NCI-H82 treated with DMSO at 0.1 percent for 48 hours (cell line): Measurements from ENCODE around the gene PCDH10.

ENCODE experiments used
- DNase-seq: peaks from one replicate; lab custom pipeline; 2025; ENCODE audit not compliant: unreplicated experiment; lab: John Stamatoyannopoulos, UW

Gene PCDH10, protein sequence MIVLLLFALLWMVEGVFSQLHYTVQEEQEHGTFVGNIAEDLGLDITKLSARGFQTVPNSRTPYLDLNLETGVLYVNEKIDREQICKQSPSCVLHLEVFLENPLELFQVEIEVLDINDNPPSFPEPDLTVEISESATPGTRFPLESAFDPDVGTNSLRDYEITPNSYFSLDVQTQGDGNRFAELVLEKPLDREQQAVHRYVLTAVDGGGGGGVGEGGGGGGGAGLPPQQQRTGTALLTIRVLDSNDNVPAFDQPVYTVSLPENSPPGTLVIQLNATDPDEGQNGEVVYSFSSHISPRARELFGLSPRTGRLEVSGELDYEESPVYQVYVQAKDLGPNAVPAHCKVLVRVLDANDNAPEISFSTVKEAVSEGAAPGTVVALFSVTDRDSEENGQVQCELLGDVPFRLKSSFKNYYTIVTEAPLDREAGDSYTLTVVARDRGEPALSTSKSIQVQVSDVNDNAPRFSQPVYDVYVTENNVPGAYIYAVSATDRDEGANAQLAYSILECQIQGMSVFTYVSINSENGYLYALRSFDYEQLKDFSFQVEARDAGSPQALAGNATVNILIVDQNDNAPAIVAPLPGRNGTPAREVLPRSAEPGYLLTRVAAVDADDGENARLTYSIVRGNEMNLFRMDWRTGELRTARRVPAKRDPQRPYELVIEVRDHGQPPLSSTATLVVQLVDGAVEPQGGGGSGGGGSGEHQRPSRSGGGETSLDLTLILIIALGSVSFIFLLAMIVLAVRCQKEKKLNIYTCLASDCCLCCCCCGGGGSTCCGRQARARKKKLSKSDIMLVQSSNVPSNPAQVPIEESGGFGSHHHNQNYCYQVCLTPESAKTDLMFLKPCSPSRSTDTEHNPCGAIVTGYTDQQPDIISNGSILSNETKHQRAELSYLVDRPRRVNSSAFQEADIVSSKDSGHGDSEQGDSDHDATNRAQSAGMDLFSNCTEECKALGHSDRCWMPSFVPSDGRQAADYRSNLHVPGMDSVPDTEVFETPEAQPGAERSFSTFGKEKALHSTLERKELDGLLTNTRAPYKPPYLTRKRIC

DNA sequence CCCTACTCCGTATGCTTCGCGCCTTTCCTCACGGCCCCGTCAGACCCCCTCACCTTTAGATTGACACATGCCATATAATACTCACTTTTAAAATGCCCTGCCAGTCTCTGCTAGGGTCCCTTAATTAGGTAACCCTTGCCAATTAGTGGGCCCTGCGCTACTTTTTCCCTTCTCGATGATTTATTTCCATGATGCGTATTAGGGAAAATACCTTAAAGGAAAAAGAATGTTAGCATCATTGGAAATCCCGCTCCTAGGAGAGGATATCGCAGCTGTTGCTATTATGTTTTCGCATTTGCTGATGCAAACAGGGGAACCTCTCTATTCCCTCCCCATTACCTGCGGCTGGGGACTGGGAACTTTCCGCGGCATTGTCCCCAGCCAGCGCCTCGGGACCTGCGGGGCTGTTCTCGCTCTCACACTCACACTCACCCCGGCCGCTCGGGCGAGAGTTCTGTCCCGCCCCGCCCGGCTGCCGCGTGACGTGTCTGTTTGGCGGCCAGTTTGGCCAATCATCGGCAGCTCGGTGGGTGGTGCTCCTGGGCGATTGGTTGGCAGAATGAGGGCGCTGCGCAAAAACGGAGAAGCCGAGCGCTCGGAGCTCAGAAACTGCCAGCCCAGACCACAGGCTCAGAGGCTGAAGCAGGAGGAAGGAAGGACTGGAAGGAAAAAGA is at the start of gene PCDH10:
PCDH10 (plus strand) TSS at position 605 of the 674 bp plus-strand sequence. CDS start 847 bp downstream, outside the sequence.
- DNase-seq, result peak; percentile 69

DNA sequence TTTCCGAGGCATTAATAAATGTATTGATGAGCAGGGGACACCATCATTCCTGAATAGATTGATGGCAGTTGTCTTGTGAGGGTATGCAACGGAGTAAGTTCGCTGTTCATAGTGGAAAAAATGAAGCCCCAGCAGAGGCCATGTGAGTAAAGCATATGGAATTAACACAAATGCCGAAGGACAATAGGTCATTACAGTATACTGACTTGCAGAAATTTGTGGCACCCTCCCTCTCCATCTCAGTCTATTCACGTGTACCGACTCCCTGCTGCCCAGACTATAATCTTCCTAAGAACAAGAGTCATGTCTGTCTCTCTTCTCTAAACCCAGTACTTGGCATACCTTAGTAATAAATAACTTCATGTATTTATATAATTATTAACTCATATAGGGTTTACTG is 47.1 kb upstream of the PCDH10 start:
- DNase-seq, result no peak

DNA sequence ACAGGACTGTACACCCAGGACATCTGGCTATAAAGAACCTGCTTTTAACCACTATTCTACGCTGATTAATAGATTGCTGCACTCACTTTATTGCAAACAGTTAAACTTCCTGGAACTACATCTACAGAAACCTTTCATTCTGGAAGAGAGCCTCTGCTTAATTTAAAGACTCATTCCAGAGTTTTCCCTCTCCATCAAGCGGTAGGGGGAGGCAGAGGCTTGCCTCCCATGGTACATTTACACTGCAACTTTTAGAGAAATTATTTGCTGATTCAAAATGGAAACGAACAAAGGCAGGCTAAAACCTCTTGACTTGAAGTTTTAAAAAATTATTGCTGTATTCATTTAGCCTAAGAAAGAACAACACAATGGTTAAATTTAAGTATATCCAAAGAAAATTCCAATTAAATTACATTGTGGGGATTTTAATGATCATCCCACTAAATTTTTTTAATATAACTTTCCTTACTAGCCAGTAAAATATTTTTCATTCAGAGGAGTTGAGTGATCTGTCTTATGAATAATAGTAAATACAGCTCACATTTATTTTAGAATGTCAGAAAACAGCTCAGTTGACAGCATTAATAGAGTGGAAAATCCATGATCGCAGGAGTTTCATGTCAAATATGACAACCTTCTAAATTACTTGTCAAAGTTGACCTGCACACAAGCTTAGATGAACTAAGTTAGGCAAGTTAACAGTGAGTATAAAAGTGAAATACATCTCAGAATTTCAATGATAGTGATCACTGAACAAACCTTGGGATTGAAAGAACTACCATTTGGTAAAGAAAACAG is 46.3 kb upstream of the PCDH10 start:
- DNase-seq, result no peak

GRCh38 chr4:133112641-133113040 is 36.5 kb upstream of the PCDH10 start:
- no peak for DNase-seq

DNA sequence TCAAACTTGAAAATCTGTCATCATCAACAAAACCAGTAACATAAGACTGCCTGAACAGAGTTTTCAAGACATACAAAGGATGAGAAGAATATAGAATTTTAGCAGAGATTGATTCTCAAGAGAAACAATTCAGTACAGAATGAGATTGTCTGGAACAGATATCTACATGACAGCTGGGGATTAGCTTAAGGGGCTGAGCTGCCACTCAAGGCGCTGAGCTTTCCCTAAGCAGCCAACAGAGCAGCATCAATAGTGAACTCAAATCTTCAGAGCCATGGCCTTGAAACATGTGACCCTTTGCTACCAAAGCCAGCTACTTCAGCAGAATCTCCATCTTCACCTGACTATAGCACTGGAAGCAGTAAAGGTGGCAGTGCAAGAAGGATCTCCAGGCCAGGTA is 24.3 kb upstream of the PCDH10 start:
- DNase-seq, result peak; percentile 17

- DNase-seq, result no peak
Observed at GRCh38 chr4:133127500-133127899, 21.6 kb upstream of the PCDH10 start.

GRCh38 chr4:133129237-133129636 is 19.9 kb upstream of the PCDH10 start:
- DNase-seq, result no peak

DNA sequence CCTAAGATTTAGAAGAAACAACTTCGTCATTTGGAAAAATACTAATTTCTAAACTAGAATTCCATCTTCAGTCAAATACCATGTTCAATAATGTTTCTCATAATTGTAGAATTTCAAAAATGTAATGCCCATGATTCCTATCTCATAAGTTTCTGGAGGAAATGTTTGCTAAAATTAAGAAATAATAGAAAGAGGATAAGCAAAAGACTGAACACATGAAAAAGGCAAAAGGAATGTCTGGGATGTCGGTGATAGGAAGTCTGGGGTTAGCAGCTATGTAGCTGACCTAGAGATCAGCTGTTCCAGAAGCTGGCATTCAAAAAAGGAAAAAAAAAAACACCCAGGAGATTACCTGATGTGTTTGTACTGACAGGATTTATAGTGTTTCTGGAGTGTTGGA is 18.9 kb upstream of the PCDH10 start:
- no peak for DNase-seq

GRCh38 chr4:133131829-133132460 is 17.1 kb upstream of the PCDH10 start:
- peak; percentile 72 for DNase-seq

- no peak for DNase-seq
Observed at GRCh38 chr4:133136833-133137232, 12.3 kb upstream of the PCDH10 start.

GRCh38 chr4:133137571-133137970 is 11.5 kb upstream of the PCDH10 start:
- DNase-seq, result no peak

GRCh38 chr4:133143775-133144430 is 5.2 kb upstream of the PCDH10 start:
- DNase-seq, result no peak

DNA sequence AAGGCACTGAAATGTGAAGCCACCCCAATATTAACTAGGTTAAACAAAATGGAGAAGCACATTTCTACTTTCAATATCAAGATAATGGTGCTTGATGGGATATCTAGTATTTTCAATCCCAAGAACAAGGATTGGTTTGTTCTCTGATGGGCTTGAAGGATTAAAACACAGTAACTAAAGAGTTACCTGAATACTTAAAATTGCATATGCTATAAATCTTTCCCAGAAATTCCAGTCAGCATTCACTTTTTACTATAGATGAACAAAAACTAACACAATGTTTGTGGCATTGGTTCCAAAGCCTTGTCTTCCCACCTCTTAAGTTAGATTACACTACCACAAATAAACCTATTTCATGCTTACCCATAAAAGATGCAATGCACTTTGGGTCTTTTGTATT is 3.9 kb upstream of the PCDH10 start:
- no peak for DNase-seq

DNA sequence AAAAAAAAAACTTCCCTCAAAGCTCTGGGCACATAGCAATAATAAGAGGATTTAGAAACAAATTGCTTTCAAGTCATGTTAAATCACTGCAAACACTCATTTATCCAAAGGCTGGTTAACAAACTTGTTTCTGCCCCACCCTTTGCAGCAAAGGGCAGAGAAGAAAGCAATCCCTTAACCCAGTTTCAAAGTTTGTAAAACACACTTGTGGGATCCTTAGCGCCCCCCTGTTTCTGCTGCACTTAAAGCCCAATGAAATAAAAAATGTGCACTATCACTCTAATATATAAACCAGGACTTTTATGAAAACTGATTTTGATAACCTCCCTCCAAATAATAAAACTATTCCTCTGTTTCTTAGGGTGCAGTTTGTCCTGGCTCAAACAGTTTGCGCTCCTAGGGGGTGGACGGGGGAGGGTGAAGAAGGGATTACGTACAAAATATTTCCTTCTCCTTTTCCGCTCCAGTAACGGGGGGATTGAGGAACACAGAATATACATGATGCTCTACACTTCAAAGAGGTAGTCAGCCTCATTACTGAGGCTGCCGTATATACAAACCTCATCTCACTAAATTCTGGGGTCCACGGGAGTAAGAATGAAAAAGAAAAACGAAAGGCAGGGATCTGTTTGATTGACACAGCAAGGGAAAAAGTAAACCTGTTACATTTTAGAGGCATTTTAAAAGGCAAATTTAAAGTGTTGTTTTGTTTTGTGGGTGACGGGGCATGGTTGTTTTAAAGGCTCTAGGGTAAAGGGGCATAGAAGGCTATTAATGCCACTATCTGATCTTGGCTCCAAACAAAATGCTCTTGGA is 3.1 kb upstream of the PCDH10 start:
- DNase-seq, result no peak

- DNase-seq, result peak; percentile 35
Observed at GRCh38 chr4:133146574-133147241, 2.4 kb upstream of the PCDH10 start.

DNA sequence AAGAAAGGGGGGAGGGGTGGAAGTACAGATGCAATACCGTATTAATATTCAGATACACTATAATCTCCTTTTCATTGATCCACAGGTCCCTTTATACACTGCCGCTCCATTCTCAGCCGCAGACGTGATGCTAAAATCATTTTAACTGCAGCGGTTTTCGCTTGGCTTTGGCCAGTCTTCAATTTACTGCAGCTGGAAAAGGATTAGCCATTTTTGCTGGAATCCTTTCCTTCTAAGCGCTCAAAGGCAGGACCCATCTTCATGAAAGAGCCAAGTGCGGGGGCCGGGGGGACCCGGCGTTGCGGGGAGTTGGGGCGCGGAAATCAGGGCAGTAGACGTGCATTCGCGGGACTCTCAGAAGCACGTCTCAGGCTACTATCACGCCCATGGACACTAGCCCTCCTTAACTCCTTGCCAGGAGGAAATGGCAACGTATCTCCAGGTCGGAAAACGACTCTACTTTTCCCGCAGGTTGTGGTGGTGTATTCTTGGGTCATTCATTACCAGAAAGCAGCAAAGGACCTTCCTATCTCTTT is 1.7 kb upstream of the PCDH10 start:
- no peak for DNase-seq

GRCh38 chr4:133147921-133148689 is 989 bp upstream of the PCDH10 start:
- DNase-seq, result no peak
